RWPE1 (cell line): ENCODE data around the gene FAM114A1.

Experiments used
- CTCF ChIA-PET: fragments of 350-600 bp; sonication (Branson Sonifier 250); formaldehyde crosslinking; extraction: SDS; loops from one replicate; lab custom pipeline; 2021; lab: Yijun Ruan, JAX
- POLR2A ChIA-PET: fragments of 400-600 bp; formaldehyde crosslinking; extraction: SDS; loops from one replicate; lab custom pipeline; 2020; ENCODE audit warnings: antibody characterized with exemption; ENCODE audit not compliant: low non-redundant PET; lab: Yijun Ruan, JAX
- DNase-seq: peaks from one replicate; pipeline ENCODE4 v3.0.0; 2012; ENCODE audit warnings: low spot score
- H3K27ac ChIP-seq: fragments of 450-650 bp; 2 replicates; pipeline ENCODE4 v1.5.1; 2017
- CTCF ChIP-seq: fragments of 450-650 bp; conservative IDR thresholded peaks from 2 replicates; pipeline ENCODE4 v1.5.1; 2017; ENCODE audit warnings: low read depth, mild to moderate bottlenecking

FAM114A1 gene

GRCh38 chr4:38917481-38918025 is 49.9 kb downstream of the FAM114A1 start:
- H3K27ac ChIP-seq = no peak overlapping the region
- DNase-seq = no peak
- POLR2A ChIA-PET = no interaction called here
- TF ChIP-seq CTCF = no peak
- CTCF ChIA-PET = interaction anchor here (0.6 to 0.7 kb wide), 2 partner anchors 28 to 385 kb away, joined by 3 read pairs; no protein-coding TSS in a partner anchor

GRCh38 chr4:38919494-38919893 is 51.9 kb downstream of the FAM114A1 start:
- POLR2A ChIA-PET = no interaction called here
- CTCF ChIA-PET = no interaction called here

GRCh38 chr4:38920186-38920585 is 52.6 kb downstream of the FAM114A1 start:
- TF ChIP-seq CTCF = no peak
- ChIA-PET CTCF (interaction anchor here (0.6 kb wide), 1 partner anchor 33 kb away, joined by 3 read pairs; no protein-coding TSS in a partner anchor), POLR2A (no interaction called here)
- no peak overlapping the region for H3K27ac ChIP-seq
- no peak for DNase-seq

More at GRCh38 chr4:38919494-38919893, 51.9 kb downstream of the FAM114A1 start:
- TF ChIP-seq CTCF = no peak
- DNase-seq = no peak
- no peak overlapping the region for H3K27ac ChIP-seq

- no peak overlapping the region for H3K27ac ChIP-seq
- no peak for TF ChIP-seq CTCF
- CTCF ChIA-PET = interaction anchor here (0.6 kb wide), 1 partner anchor 34 kb away, joined by 3 read pairs; no protein-coding TSS in a partner anchor
- POLR2A ChIA-PET = no interaction called here
- no peak for DNase-seq
Measured at GRCh38 chr4:38920677-38921076, 53.1 kb downstream of the FAM114A1 start.

GRCh38 chr4:38921151-38921550 is 53.5 kb downstream of the FAM114A1 start:
- POLR2A ChIA-PET = no interaction called here
- CTCF ChIA-PET = no interaction called here
- TF ChIP-seq CTCF = no peak

GRCh38 chr4:38923746-38924145 is 56.1 kb downstream of the FAM114A1 start:
- no peak overlapping the region for H3K27ac ChIP-seq
- TF ChIP-seq CTCF = no peak
- CTCF ChIA-PET = no interaction called here
- DNase-seq = no peak
- POLR2A ChIA-PET = no interaction called here

More at GRCh38 chr4:38921151-38921550, 53.5 kb downstream of the FAM114A1 start:
- no peak for DNase-seq
- no peak overlapping the region for H3K27ac ChIP-seq
